GM12878 (cell line): ENCODE measurements around the gene HEATR1.

Experiments
- CREM ChIP-seq: IDR thresholded peaks from 2 replicates; pipeline ENCODE4 v1.6.1; 2014; ENCODE audit warnings: antibody characterized with exemption, low read depth
- CTCF ChIP-seq, 3 experiments: IDR thresholded peaks in 2 of 3; conservative IDR thresholded peaks in 1 of 3; 2 replicates each; pipeline ENCODE4 v1.5.1; 2011; ENCODE audit warnings: low read depth in 3 of 3, low read length in 3 of 3, mild to moderate bottlenecking in 3 of 3, control low read depth in 2 of 3, moderate library complexity in 2 of 3, inconsistent platforms in 1 of 3, mixed read lengths in 1 of 3; ENCODE audit not compliant: control insufficient read depth in 2 of 3, insufficient read depth in 1 of 3; ENCODE audit errors: extremely low read depth in 1 of 3
- PBX3 ChIP-seq: IDR thresholded peaks from 2 replicates; pipeline ENCODE4 v1.6.1; 2011; ENCODE audit warnings: mild to moderate bottlenecking, low read depth, low read length, moderate library complexity; ENCODE audit not compliant: insufficient replicate concordance
- REST ChIP-seq: IDR thresholded peaks from 2 replicates; pipeline ENCODE4 v1.6.1; 2012; ENCODE audit warnings: mild to moderate bottlenecking, low read depth, low read length
- TBL1XR1 ChIP-seq: IDR thresholded peaks from 2 replicates; pipeline ENCODE4 v1.6.1; 2012; ENCODE audit warnings: low read depth, low read length, improper control_type of control experiment

GRCh38 chr1:236615399-236616148 is 11.3 kb upstream of the HEATR1 start:
- no peak for TF ChIP-seq CTCF (IDR thresholded peaks at IDR 0.05 in 2 of 3, conservative IDR thresholded peaks at IDR 0.05 in 1 of 3; ENCODE audit: control insufficient read depth in 2 of 3, extremely low read depth in 1 of 3, insufficient read depth in 1 of 3, low read depth in 3 of 3, low read length in 3 of 3)
- TF ChIP-seq CREM: no peak
- TF ChIP-seq PBX3: no peak
- TF ChIP-seq TBL1XR1: no peak
- no peak for TF ChIP-seq REST
